Measurements from ENCODE around the gene EVI5L.

EVI5L gene

DNA sequence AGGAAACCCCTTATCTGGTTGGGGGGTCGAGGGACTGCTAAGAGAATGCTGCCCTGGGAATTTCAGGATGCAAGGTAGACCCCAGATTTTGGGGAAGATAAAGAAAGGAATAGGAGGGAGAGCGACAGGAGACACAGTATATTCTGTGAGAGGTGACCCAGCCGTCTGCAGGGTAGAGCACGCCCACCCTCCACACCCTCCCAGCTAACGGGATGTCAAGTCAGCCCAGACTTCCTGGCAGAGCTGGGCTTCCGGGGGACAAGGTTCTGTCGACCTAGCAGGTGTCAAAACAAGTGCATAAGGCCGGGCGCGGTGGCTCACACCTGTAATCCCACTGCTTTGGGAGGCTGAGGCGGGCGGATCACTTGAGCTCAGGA lies 44.9 kb downstream of the EVI5L start:
- TF ChIP-seq MYC (IDR thresholded peaks at IDR 0.05; ENCODE audit: low read depth, low read length) (no peak), POLR2A (IDR thresholded peaks at IDR 0.05; ENCODE audit: extremely low read depth, insufficient read length) (no peak)
- TF ChIP-seq, protein P1, sequence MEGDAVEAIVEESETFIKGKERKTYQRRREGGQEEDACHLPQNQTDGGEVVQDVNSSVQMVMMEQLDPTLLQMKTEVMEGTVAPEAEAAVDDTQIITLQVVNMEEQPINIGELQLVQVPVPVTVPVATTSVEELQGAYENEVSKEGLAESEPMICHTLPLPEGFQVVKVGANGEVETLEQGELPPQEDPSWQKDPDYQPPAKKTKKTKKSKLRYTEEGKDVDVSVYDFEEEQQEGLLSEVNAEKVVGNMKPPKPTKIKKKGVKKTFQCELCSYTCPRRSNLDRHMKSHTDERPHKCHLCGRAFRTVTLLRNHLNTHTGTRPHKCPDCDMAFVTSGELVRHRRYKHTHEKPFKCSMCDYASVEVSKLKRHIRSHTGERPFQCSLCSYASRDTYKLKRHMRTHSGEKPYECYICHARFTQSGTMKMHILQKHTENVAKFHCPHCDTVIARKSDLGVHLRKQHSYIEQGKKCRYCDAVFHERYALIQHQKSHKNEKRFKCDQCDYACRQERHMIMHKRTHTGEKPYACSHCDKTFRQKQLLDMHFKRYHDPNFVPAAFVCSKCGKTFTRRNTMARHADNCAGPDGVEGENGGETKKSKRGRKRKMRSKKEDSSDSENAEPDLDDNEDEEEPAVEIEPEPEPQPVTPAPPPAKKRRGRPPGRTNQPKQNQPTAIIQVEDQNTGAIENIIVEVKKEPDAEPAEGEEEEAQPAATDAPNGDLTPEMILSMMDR (IDR thresholded peaks at IDR 0.05; ENCODE audit: low read depth, low read length), result no peak
- TF ChIP-seq, protein P2, sequence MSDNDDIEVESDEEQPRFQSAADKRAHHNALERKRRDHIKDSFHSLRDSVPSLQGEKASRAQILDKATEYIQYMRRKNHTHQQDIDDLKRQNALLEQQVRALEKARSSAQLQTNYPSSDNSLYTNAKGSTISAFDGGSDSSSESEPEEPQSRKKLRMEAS (IDR thresholded peaks at IDR 0.05; ENCODE audit: low read depth, low read length), result no peak
- DNase-seq (ENCODE audit: low read depth), result no peak
- no peak overlapping the region for H3K4me3 ChIP-seq (ENCODE audit: low read depth, low read length)

DNA sequence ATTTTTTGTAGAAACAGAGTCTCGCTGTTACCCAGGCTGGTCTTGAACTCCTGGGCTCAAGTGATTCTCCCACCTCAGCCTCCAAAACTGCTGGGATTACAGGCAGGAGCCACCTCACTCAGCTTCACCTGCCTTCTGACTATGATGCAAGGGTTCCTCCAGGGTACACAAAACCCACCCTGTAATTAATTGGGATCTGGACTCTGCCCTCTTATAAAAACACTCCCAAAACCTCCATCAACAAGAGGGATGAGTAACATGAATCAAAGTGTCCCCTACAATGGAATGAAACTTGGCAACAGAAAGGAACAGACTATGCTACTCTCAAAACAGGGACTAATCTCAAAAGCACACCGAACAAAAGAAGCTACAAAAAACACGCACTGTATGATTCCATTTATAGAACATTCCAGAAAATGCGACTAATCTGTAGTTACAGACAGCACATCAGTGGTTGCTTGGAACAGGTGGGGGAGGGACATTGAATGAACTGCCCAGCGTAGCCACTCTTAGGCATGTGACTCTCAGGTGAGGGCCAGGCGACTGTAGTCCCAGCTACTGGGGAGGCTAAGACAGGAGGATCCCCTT lies 47.3 kb downstream of the EVI5L start:
- no peak for DNase-seq (ENCODE audit: low read depth)
- no peak overlapping the region for H3K4me3 ChIP-seq (ENCODE audit: low read depth, low read length)
- TF ChIP-seq, protein P2 (IDR thresholded peaks at IDR 0.05; ENCODE audit: low read depth, low read length), result no peak
- no peak for TF ChIP-seq MYC (IDR thresholded peaks at IDR 0.05; ENCODE audit: low read depth, low read length)
- no peak for TF ChIP-seq POLR2A (IDR thresholded peaks at IDR 0.05; ENCODE audit: extremely low read depth, insufficient read length)
- TF ChIP-seq, protein P1 (IDR thresholded peaks at IDR 0.05; ENCODE audit: low read depth, low read length), result no peak

DNA sequence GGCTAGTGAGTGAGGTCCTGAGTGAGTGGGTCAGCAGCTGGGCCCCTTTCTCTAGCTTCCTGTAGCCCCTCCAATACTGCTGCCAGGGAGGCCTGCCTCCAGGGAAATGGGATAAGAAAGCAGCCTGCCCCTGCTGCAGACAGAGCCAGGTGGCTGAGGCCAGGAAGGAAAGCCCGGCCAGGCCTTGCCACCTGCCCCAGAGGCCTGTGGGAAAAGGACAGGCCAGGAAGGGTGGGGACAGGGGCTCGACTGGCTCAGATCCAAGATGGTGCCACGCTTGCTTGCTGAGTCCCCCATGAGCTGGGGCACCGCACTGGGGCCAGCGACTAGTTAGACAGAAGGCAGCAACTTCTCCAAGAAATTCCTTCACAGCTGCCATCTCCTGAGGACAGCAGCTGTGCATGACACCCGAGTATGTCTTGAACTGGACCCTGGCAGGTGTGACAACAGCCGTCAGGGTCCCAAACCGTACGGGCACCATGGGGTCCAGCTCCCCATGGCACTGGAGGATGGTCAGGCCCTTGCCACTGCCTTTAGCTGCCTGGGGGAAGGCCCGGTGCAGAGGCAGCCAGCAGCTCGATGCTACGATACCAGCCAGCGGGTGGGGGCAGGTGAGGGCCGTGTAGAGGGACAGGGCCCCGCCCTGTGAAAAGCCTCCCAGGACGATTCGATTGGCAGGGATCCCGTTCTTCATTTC lies 49.2 kb downstream of the EVI5L start:
- DNase-seq (ENCODE audit: low read depth), result no peak
- TF ChIP-seq, protein P2 (IDR thresholded peaks at IDR 0.05; ENCODE audit: low read depth, low read length), result no peak
- TF ChIP-seq, protein P1 (IDR thresholded peaks at IDR 0.05; ENCODE audit: low read depth, low read length), result no peak
- TF ChIP-seq POLR2A (IDR thresholded peaks at IDR 0.05; ENCODE audit: extremely low read depth, insufficient read length) (no peak), MYC (IDR thresholded peaks at IDR 0.05; ENCODE audit: low read depth, low read length) (no peak)
- no peak overlapping the region for H3K4me3 ChIP-seq (ENCODE audit: low read depth, low read length)

DNA sequence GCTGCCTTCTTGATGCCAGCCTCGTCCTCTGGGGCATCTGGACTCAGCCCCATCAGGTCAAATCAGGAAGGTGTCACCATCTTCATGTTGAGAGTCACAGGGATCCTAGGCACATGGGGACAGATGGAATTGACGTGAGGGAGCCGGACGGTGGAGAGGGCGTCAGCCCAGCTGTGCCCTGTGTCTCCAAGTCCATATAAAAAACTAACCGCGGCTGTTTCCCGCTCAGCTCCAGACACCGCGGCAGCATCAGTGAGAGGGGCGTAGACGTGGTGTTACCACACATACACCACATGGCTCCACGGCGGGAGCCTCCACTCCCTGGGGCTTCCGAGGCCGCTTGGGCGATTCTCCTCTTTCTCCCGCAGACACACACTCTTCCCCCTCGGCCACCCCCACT lies 49.8 kb downstream of the EVI5L start:
- peak; percentile 94 for DNase-seq (ENCODE audit: low read depth)
- TF ChIP-seq POLR2A (IDR thresholded peaks at IDR 0.05; ENCODE audit: extremely low read depth, insufficient read length) (no peak), MYC (IDR thresholded peaks at IDR 0.05; ENCODE audit: low read depth, low read length) (peak; percentile 75)
- TF ChIP-seq, protein P2 (IDR thresholded peaks at IDR 0.05; ENCODE audit: low read depth, low read length), result peak; percentile 86
- TF ChIP-seq, protein P1 (IDR thresholded peaks at IDR 0.05; ENCODE audit: low read depth, low read length), result no peak
- H3K4me3 ChIP-seq (ENCODE audit: low read depth, low read length), result no peak overlapping the region

DNA sequence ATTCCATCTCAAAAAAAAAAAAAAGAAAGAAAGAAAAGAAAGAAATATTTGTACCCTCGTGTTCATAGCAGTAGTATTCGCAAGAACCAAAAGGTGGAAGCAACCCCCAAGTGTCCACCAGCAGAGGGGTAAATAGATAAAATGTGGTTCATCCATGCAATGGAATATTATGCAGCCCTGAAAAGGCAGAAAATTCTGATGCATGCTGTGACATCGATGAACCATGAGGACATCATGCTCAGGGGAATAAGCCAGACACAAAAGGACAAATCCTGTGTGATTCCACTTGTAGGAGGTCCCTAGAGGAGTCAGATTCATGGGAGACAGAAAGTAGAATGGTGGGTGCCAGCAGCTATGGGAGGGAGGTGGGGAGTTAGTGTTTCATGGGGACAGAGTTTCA lies 51.9 kb downstream of the EVI5L start:
- no peak overlapping the region for H3K4me3 ChIP-seq (ENCODE audit: low read depth, low read length)
- TF ChIP-seq, protein P1 (IDR thresholded peaks at IDR 0.05; ENCODE audit: low read depth, low read length), result no peak
- DNase-seq (ENCODE audit: low read depth), result no peak
